Posterior cingulate gyrus (tissue), 11 donors: ENCODE results near the gene MFSD1.

Experiments
- DNase-seq, 10 donors: peaks; one replicate each; pipeline versions ENCODE4 v3.0.0 to v3.0.0-alpha.2; 2020 to 2021; ENCODE audit warnings: mixed read lengths in 3 of 10
- intact Hi-C: fragments of 100-400 bp; cut with DNase I; formaldehyde crosslinking; loops from one replicate; pipeline ENCODE4 v1.15.1; 2023

MFSD1 gene, protein sequence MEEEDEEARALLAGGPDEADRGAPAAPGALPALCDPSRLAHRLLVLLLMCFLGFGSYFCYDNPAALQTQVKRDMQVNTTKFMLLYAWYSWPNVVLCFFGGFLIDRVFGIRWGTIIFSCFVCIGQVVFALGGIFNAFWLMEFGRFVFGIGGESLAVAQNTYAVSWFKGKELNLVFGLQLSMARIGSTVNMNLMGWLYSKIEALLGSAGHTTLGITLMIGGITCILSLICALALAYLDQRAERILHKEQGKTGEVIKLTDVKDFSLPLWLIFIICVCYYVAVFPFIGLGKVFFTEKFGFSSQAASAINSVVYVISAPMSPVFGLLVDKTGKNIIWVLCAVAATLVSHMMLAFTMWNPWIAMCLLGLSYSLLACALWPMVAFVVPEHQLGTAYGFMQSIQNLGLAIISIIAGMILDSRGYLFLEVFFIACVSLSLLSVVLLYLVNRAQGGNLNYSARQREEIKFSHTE

DNA sequence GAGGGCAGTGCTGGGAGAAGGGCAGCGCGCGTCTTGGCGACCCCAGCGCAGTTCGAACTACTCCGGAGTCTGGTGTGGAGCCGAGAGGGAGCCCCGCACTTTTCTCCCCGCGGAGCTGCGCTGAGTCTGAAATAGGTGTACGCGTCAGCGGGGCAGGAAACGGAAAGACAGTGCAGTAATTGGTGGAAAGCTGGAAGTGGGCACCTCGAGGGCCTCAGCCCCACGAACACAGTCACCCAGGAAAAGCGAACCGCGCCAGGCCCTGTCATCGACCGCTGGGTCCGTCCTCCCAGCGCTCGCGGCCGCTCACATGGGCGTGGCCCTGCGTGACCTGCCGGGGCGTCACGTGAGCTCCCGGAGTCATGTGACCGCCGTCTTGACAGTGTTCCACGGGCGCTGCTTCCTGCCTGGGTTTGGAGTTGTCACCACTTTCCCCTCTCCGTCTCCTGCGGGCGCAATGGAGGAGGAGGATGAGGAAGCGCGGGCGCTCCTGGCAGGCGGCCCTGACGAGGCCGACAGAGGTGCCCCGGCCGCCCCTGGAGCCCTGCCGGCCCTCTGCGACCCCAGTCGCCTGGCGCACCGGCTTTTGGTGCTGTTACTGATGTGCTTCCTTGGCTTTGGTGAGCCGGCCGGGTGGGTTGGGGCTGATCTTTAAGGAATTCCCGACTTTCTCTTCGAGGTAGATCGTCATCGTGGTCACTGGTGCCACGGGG is at the start of gene MFSD1:
MFSD1 (plus strand) TSS at position 359 of the 713 bp plus-strand sequence; CDS start at position 458, 99 bp downstream.
- intact Hi-C loops = no loop called here
- DNase-seq = peak; percentile 92 to 99 (median 95)

DNA sequence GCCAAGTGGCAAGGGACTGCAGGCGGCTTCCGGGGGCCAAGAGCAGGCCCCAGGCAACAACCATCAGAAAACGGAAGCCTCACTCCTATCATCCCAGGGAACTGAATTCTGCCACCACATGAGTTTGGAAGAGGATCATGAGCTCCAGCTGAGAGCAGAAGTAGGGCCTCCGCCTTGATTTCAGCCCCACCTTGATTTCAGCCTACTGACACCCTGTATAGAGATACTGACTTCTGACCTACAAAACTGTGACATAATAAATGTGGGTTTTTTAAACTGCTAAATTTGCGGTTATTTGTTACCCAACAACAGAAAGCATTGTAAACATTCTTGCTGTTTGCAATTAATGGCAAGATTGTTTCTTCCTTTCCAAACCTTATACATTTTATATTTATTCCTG is 48.0 kb upstream of the MFSD1 start:
- intact Hi-C loops = no loop called here
- DNase-seq = no peak

- intact Hi-C loops = no loop called here
- no peak for DNase-seq
These were observed 46.4 kb upstream of the MFSD1 start for GRCh38 chr3:158755421-158755820.

DNA sequence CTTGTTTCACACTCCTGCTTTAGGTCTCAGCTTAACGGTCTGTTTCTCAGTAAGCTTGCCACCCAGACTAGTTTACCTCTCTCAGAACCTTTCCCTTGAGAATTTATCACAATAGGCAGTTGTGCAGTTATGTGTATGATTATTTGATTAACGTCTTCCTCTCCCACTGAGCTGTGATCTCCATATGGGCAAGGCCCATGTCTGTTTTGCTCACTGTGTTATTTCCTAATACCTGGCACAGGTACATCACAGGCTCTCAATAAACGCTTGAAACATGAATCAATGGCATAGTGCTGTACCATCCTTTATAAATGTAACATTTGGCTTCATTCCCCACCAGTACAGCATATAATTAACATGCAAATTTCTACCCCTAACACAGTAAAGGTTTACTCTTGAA is 40.5 kb upstream of the MFSD1 start:
- no peak for DNase-seq
- intact Hi-C loops = no loop called here

GRCh38 chr3:158762701-158763100 is 39.2 kb upstream of the MFSD1 start:
- no peak for DNase-seq
- intact Hi-C loops = no loop called here

GRCh38 chr3:158763421-158763820 is 38.4 kb upstream of the MFSD1 start:
- intact Hi-C loops = no loop called here
- no peak for DNase-seq

DNA sequence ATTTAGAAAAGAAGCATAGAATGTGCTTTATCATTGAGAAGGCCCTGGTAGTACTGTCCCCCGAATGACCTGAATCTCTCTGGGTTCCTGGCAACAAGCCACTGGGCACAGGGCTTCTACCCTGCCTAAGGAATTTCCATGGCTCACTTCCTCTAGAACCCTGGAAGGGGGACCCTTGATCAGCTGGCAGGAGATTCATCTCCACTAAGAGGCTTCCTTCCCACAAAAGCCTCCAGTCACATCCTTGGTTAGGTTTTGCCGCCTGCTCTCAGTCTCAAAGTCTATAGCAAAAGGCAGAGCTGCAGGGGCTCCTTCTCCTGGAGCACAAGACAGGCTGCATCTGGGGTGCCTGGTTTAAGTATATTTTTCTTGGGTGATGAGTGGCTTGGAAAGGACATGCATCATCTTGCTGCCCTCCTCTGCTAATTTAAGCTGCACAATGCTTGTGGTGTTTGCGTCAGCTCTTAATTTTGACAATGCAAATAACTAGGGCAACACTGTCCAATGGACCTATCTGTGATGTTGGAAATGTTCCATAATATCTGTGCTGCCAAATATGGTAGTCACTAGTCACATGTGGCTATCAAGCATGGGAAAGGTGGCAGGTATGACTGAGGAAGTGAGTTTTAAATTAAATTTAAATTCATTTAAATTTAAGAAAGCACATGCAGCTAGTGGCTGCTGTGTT is 36.2 kb upstream of the MFSD1 start:
- intact Hi-C loops = no loop called here
- DNase-seq = no peak

DNA sequence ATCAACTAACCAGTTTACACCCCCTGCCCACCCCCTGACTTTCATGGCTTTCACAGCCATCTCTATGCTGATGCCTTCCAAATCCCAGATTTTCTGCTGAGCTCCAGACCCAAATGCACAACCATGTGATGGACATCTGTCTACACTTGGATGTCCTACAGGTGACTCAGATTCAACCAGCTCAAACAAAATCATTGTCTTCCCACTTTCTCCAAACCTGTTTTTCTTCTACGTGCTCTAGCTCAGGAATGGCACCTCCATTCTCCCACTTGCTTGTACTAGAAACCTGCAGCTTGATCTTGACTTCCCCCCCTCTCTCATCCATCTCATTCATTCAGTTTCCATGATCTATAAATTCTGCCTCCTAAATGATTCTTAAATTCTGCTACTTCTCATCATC is 35.5 kb upstream of the MFSD1 start:
- intact Hi-C loops = no loop called here
- no peak for DNase-seq

DNA sequence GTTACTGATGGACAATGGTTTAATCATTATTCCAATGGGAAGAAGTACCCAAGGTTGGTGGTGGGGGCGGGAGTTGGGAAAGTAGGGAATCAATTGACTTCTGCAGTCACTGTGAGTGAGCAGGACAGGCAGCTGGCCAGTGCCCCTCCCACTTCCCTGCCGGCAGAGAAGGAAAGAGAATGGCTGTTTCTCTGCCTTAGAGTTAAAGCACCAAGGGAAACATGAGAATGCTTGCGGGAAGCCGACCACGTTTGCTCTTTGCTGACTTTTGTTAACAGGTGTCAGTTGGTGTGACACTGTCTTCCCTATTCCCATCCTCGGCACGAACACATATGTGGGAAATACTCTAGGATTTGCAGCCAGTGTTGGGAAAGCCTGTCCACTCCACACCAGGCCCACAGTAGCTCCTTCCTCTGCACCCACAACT is 33.5 kb upstream of the MFSD1 start:
- peak in 3 of 10 donors; percentile 16 to 83 (median 19) for DNase-seq
- intact Hi-C loops = no loop called here

DNA sequence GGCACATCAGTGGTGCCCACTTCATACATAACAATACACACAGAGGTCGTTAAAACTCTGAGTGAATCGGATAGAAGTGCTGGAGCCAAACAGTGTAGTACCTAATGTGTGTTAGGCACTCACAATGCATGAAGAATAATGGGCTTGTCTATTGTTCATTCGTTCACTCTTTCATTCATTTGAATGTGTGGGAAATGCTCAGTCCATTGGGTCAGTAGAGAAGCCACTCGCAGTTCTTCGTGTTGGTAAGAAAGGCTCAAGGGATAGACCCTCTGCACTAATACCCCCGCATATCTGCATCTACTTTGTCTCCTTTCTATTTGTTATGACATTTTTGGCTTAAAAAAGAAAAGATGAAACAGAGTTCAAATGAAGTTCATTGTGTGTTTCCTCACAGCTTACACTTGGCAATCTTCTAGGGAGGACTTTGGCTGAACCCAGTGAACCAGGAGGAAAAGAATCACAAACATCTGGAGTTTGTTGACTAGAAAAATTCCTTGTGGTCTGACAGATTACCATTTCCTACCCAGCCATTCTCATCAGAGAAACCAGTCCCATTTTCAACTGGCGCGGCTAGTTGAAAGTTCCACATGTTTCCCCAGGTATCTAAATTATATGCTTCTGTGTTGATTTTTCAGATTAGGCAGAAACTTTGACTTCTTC is 32.8 kb upstream of the MFSD1 start:
- no peak for DNase-seq
- intact Hi-C loops = no loop called here

DNA sequence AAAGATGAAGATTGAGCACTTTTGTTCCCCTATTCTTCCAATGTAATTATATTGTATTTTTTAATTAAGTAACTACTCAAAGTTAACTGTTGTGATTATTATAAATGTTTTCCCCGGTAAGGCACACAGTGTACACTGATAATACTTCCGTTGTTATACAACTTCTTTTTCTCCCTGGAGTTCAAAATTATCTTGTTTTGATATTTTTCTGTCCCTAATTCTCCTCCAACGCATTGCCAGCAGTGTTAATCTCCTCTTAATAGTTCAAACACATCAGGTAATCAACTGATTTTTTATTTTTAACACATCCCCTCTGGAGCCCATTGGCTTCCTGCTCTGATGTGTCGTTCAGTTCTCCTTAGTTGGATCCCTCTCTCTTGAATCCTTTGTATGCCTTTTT is 32.3 kb upstream of the MFSD1 start:
- intact Hi-C loops = no loop called here
- DNase-seq = no peak

GRCh38 chr3:158769952-158770740 is 31.7 kb upstream of the MFSD1 start:
- intact Hi-C loops = no loop called here
- DNase-seq = no peak

- intact Hi-C loops = no loop called here
- no peak for DNase-seq
These were observed 31.0 kb upstream of the MFSD1 start for GRCh38 chr3:158770741-158771350.

DNA sequence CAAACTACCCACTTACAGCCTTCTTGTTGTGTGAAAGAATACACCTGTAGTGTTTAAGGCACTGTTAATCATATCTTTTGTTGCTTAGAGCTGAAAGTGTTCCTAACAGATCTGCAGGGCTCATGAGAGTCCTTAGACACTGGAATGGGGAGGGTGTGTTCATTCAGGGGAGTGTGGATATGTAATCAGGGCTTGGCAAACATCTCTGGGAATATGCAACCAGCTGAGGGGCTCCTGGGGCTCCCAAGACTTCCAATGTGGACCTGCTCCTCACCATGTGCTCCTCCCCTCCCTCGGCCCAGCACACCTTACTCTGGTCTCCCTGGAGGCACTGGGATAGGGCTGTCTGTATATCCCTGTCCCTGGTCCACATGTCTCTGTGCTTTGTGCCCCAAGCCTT is 30.3 kb upstream of the MFSD1 start:
- intact Hi-C loops = no loop called here
- DNase-seq = no peak

DNA sequence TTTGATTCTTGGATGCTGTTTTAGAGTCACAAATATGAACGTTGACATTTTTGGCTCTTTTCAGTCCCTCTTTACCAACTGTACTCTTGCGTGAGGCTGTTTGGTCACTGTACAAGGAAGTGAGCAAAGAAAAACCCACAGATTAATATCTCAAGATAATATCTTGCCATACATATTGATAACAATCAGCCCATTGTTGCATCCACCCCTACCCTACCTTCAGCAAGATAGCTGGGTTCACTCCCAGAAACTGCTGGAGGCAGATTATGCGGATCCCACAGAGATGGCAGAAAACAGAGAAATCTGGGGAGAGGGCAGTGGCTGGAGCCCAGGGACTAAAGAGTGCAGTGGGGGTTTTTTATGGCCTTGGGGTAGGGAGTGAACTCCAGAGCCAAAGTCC is 29.9 kb upstream of the MFSD1 start:
- intact Hi-C loops = no loop called here
- no peak for DNase-seq

DNA sequence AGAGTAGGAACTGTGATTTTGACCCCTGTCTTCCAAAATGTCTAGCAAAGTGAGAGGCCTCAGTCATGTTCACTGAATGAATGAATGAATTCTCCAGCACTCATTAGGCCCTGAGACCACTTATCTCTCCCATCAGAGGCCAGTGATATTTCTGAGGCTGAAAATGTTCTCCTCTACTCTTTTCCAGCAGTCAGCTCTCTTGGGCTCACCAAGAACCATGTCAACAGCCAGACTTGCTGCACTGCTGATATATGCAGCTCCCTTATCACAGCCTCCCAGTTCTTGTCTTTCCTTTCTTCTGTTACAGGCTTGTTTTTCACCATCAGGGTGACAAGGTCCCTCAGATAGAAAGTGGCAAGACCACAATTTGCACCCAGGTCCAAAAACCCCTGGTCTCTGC is 28.7 kb upstream of the MFSD1 start:
- intact Hi-C loops = no loop called here
- no peak for DNase-seq

DNA sequence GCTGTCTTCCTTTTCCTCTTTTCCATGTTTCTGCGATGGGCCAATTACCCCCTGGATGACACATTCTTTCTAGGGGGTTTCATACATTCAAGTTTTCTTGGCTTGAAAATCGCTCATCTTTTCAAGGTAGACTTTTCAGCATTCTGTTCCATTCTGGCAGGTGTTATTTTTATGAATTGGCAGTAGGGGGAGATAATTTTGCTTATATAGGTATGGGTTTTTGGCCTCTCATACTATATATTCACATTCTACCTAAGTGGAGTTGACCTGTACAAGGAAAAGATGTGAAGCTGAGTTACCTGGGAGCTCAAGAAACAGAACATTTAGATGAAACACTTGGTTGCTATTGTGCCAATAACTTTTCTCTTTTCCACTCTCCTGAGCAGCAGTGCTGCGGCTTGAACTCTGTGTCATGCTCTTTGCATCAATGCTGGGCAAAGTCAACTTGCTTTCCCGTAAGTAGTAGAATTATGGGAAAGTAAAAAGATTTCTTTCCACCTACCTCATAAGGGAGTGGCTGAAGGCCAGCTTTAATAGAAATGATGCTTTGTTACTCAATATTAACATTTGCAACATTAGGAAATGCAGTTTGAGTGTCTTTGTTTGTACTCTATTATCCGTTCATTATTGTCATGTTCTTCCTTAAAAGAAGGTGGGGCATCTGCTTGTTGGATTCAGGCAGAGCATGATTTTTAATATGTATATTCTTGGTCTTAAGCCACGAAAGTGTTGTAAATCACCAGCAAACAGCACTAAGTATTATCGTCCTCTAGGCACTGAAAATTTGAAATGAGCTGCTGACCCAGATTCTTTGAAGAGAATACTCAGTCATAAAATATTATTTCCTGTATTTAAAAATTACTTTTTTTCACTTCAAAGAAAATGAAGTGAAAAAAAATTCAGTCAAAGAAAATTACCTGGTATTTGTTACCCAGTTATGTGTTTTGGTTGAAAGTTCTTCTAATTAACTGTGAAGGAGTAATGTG is 27.7 kb upstream of the MFSD1 start:
- intact Hi-C loops = no loop called here
- DNase-seq = no peak

DNA sequence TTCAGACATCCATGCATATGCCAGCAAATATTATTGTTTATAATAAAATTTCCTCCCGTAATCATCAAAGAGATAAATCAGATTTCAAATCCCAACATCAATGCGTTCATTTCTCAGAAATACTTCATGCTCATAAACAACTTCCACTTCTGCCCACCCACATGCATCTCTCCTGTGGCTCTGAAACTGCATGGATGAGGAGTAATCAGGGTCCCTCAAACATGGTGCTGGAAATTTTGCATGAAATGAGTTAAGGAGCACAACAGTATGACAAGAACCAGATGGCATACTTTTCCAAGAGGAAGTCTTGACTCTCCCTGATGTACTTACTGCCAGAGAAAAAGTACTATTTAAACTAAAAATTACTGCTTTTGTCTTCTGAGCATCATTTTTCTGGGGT is 26.9 kb upstream of the MFSD1 start:
- DNase-seq = no peak
- intact Hi-C loops = no loop called here
